Measurements from ENCODE around the gene GIGYF1.

The GIGYF1 gene

GRCh38 chr7:100682991-100683658 is 10.9 kb downstream of the GIGYF1 start:
- TF ChIP-seq, protein P1, sequence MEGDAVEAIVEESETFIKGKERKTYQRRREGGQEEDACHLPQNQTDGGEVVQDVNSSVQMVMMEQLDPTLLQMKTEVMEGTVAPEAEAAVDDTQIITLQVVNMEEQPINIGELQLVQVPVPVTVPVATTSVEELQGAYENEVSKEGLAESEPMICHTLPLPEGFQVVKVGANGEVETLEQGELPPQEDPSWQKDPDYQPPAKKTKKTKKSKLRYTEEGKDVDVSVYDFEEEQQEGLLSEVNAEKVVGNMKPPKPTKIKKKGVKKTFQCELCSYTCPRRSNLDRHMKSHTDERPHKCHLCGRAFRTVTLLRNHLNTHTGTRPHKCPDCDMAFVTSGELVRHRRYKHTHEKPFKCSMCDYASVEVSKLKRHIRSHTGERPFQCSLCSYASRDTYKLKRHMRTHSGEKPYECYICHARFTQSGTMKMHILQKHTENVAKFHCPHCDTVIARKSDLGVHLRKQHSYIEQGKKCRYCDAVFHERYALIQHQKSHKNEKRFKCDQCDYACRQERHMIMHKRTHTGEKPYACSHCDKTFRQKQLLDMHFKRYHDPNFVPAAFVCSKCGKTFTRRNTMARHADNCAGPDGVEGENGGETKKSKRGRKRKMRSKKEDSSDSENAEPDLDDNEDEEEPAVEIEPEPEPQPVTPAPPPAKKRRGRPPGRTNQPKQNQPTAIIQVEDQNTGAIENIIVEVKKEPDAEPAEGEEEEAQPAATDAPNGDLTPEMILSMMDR (IDR thresholded peaks at IDR 0.05; ENCODE audit: insufficient read depth, low read length, missing control alignments) = no peak
- ChIA-PET POLR2A (interaction anchor here (0.6 to 2.0 kb wide), 5 partner anchors 9 to 97 kb away, joined by 3 to 5 read pairs (median 3); partner anchors contain the start of genes FBXO24, LRCH4 and POP7), CTCF (interaction anchor here (0.5 to 9.0 kb wide), 8 partner anchors 8 to 248 kb away, joined by 3 to 180 read pairs (median 3); partner anchors contain the start of gene GIGYF1)

GRCh38 chr7:100682228-100682741 is 11.8 kb downstream of the GIGYF1 start:
- no peak overlapping the region for H3K4me3 ChIP-seq (ENCODE audit: low read depth, low read length)
- no peak for DNase-seq (ENCODE audit: low read depth, low spot score)
- TF ChIP-seq, protein P1 (IDR thresholded peaks at IDR 0.05; ENCODE audit: insufficient read depth, low read length, missing control alignments) = no peak
- ChIA-PET POLR2A (interaction anchor here (1.3 to 2.0 kb wide), 3 partner anchors 8 to 23 kb away, joined by 3 to 5 read pairs (median 3); partner anchors contain the start of gene POP7), CTCF (interaction anchor here (0.5 to 9.0 kb wide), 6 partner anchors 9 to 248 kb away, joined by 3 to 180 read pairs (median 4); partner anchors contain the start of genes GIGYF1 and POP7)

More at GRCh38 chr7:100682991-100683658, 10.9 kb downstream of the GIGYF1 start:
- no peak overlapping the region for H3K4me3 ChIP-seq (ENCODE audit: low read depth, low read length)
- no peak for DNase-seq (ENCODE audit: low read depth, low spot score)

GRCh38 chr7:100681491-100682227 is 12.4 kb downstream of the GIGYF1 start:
- TF ChIP-seq, protein P1 (IDR thresholded peaks at IDR 0.05; ENCODE audit: insufficient read depth, low read length, missing control alignments) = no peak

GRCh38 chr7:100680576-100681271 is 13.3 kb downstream of the GIGYF1 start:
- TF ChIP-seq, protein P1 (IDR thresholded peaks at IDR 0.05; ENCODE audit: insufficient read depth, low read length, missing control alignments) = no peak
- ChIA-PET POLR2A (interaction anchor here (0.7 kb wide), 1 partner anchor 134 kb away, joined by 3 read pairs; no protein-coding TSS in a partner anchor), CTCF (interaction anchor here (0.8 to 9.0 kb wide), 6 partner anchors 10 to 114 kb away, joined by 3 to 180 read pairs (median 5); partner anchors contain the start of genes GIGYF1 and POP7)
- DNase-seq (ENCODE audit: low read depth, low spot score) = no peak
- H3K4me3 ChIP-seq (ENCODE audit: low read depth, low read length) = no peak overlapping the region

More at GRCh38 chr7:100681491-100682227, 12.4 kb downstream of the GIGYF1 start:
- POLR2A ChIA-PET = interaction anchor here (1.3 to 2.0 kb wide), 2 partner anchors 9 to 24 kb away, joined by 3 to 5 read pairs; partner anchors contain the start of gene POP7
- no peak for DNase-seq (ENCODE audit: low read depth, low spot score)
- no peak overlapping the region for H3K4me3 ChIP-seq (ENCODE audit: low read depth, low read length)
- CTCF ChIA-PET = interaction anchor here (0.9 to 9.0 kb wide), 4 partner anchors 10 to 115 kb away, joined by 3 to 180 read pairs (median 5); partner anchors contain the start of genes GIGYF1 and POP7

GRCh38 chr7:100679927-100680575 is 14.0 kb downstream of the GIGYF1 start:
- TF ChIP-seq, protein P1 (IDR thresholded peaks at IDR 0.05; ENCODE audit: insufficient read depth, low read length, missing control alignments) = no peak
- no peak overlapping the region for H3K4me3 ChIP-seq (ENCODE audit: low read depth, low read length)
- ChIA-PET CTCF (interaction anchor here (0.8 to 9.0 kb wide), 3 partner anchors 11 to 91 kb away, joined by 3 to 180 read pairs (median 7); partner anchors contain the start of gene GIGYF1), POLR2A (interaction anchor here (0.7 kb wide), 1 partner anchor 337 kb away, joined by 3 read pairs; no protein-coding TSS in a partner anchor)
- DNase-seq (ENCODE audit: low read depth, low spot score) = no peak
